GM19324 (cell line): Measurements from ENCODE around the gene TOMM40L.

Source experiments
- ATAC-seq: cut with Tn5 transposase; IDR thresholded peaks from one replicate; pipeline ENCODE4 v1.9.1; 2021; ENCODE audit warnings: mild to moderate bottlenecking, moderate library complexity; ENCODE audit not compliant: unreplicated experiment, low FRiP score

Gene TOMM40L

GRCh38 chr1:161225534-161226319 lies at the start of gene TOMM40L:
TOMM40L (plus strand) TSS chr1:161226060; CDS start chr1:161226490, 430 bp downstream.
- ATAC-seq: peak; percentile 91

- ATAC-seq: no peak
Measured at GRCh38 chr1:161176468-161177111, 49.3 kb upstream of the TOMM40L start.

GRCh38 chr1:161177112-161177935 lies 48.5 kb upstream of the TOMM40L start, which contains the start of gene B4GALT3:
B4GALT3 (minus strand) TSS chr1:161177507; CDS start chr1:161176060, 1,447 bp downstream.
- ATAC-seq: peak; percentile 86

GRCh38 chr1:161177936-161178244 lies 48.0 kb upstream of the TOMM40L start:
- no peak for ATAC-seq

GRCh38 chr1:161179698-161180097 lies 46.2 kb upstream of the TOMM40L start:
- no peak for ATAC-seq

GRCh38 chr1:161180639-161181038 lies 45.2 kb upstream of the TOMM40L start:
- ATAC-seq: no peak

- peak; percentile 34 for ATAC-seq
Measured at GRCh38 chr1:161182214-161182613, 43.6 kb upstream of the TOMM40L start.

GRCh38 chr1:161185282-161185682 lies 40.6 kb upstream of the TOMM40L start:
- peak; percentile 75 for ATAC-seq

GRCh38 chr1:161185732-161186311 lies 40.0 kb upstream of the TOMM40L start:
- ATAC-seq: peak; percentile 15

- ATAC-seq: no peak
Measured at GRCh38 chr1:161187311-161187710, 38.5 kb upstream of the TOMM40L start.

GRCh38 chr1:161188381-161188780 lies 37.5 kb upstream of the TOMM40L start:
- ATAC-seq: no peak

- ATAC-seq: no peak
Measured at GRCh38 chr1:161189036-161189435, 36.8 kb upstream of the TOMM40L start.

- ATAC-seq: no peak
Measured at GRCh38 chr1:161190962-161191521, 34.8 kb upstream of the TOMM40L start.

GRCh38 chr1:161191971-161192370 lies 33.9 kb upstream of the TOMM40L start:
- ATAC-seq: no peak

- peak; percentile 53 for ATAC-seq
Measured at GRCh38 chr1:161192476-161193465, 33.1 kb upstream of the TOMM40L start.

GRCh38 chr1:161193561-161194235 lies 32.2 kb upstream of the TOMM40L start:
- no peak for ATAC-seq

GRCh38 chr1:161195171-161195570 lies 30.7 kb upstream of the TOMM40L start:
- no peak for ATAC-seq

- ATAC-seq: no peak
Measured at GRCh38 chr1:161196111-161196510, 29.7 kb upstream of the TOMM40L start.
